Pulmonary artery endothelial cell (primary cell): Measurements from ENCODE around the gene KIF4B. TPM values are rescaled to one million over a fixed set of nuclear protein-coding genes. Genes with fewer than 3 reads are reported as not detected.
"Not testable (repeated sequence)": the region's sequence is repeated elsewhere in the genome, so short reads cannot be mapped to it uniquely, and the experiment has no call there.

Experiments
- DNase-seq: peaks from one replicate; pipeline ENCODE4 v3.0.0-alpha.2; 2011; ENCODE audit warnings: low read depth, low spot score
- total RNA-seq: library from RNA; depleted of rRNA; stranded (reverse); fragments of >200 nt; gene quantifications from 2 replicates; pipeline ENCODE4 v1.2.3, GENCODE V29; 2014

KIF4B gene
- total RNA-seq, 1 donor from 2014 or later: 0.13 TPM

GRCh38 chr5:155004138-155004744 lies 9.3 kb upstream of the KIF4B start:
- DNase-seq: no peak

- DNase-seq: not testable (repeated sequence)
These were observed 7.3 kb upstream of the KIF4B start for GRCh38 chr5:155006265-155006664.

GRCh38 chr5:155008669-155009068 lies 4.9 kb upstream of the KIF4B start:
- no peak for DNase-seq

GRCh38 chr5:155010881-155011280 lies 2.7 kb upstream of the KIF4B start:
- DNase-seq: no peak

- DNase-seq: no peak
These were observed 1.7 kb downstream of the KIF4B start for GRCh38 chr5:155015239-155015638.

- DNase-seq: no peak
These were observed 4.1 kb downstream of the KIF4B start for GRCh38 chr5:155017610-155018009.

- DNase-seq: no peak
These were observed 6.2 kb downstream of the KIF4B start for GRCh38 chr5:155019601-155020226.

- DNase-seq: no peak
These were observed 8.3 kb downstream of the KIF4B start for GRCh38 chr5:155021842-155022241.

GRCh38 chr5:155023320-155023719 lies 9.8 kb downstream of the KIF4B start:
- no peak for DNase-seq

GRCh38 chr5:155024015-155024414 lies 10.5 kb downstream of the KIF4B start:
- DNase-seq: no peak

- no peak for DNase-seq
These were observed 12.3 kb downstream of the KIF4B start for GRCh38 chr5:155025895-155026294.

GRCh38 chr5:155027993-155028629 lies 14.6 kb downstream of the KIF4B start:
- DNase-seq: no peak

GRCh38 chr5:155029240-155029639 lies 15.7 kb downstream of the KIF4B start:
- DNase-seq: no peak

GRCh38 chr5:155034145-155034744 lies 20.7 kb downstream of the KIF4B start:
- not testable (repeated sequence) for DNase-seq

GRCh38 chr5:155035087-155035486 lies 21.5 kb downstream of the KIF4B start:
- DNase-seq: not testable (repeated sequence)

GRCh38 chr5:155040984-155041653 lies 27.6 kb downstream of the KIF4B start:
- no peak for DNase-seq

- no peak for DNase-seq
These were observed 31.0 kb downstream of the KIF4B start for GRCh38 chr5:155044591-155044990.

GRCh38 chr5:155046591-155046990 lies 33.0 kb downstream of the KIF4B start:
- no peak for DNase-seq

- DNase-seq: no peak
These were observed 34.3 kb downstream of the KIF4B start for GRCh38 chr5:155047818-155048217.

- no peak for DNase-seq
These were observed 36.2 kb downstream of the KIF4B start for GRCh38 chr5:155049569-155050383.

- DNase-seq: no peak
These were observed 36.9 kb downstream of the KIF4B start for GRCh38 chr5:155050384-155051019.
